Aorta (tissue), 5 donors: Measurements from ENCODE around the gene CAMSAP3. TPM values are rescaled to one million over a fixed set of nuclear protein-coding genes. Genes with fewer than 3 reads are reported as not detected.
A peak's percentile ranks its signal among the peaks of the same experiment; 100 is the strongest.

Source experiments
- ATAC-seq: fragments of 200-7000 bp; cut with Tn5 transposase; one replicate; pipeline ENCODE4 v1.9.1; 2022; ENCODE audit warnings: moderate library complexity; ENCODE audit not compliant: low FRiP score
- DNase-seq, 2 donors: peaks; one replicate each; pipeline ENCODE4 v3.0.0-alpha.2; 2020
- H3K27ac ChIP-seq, 2 donors: one replicate each; pipeline ENCODE4 v1.5.1; 2013; ENCODE audit warnings: low read length in 2 of 2, mild to moderate bottlenecking in 2 of 2, moderate library complexity in 2 of 2, control low read depth in 1 of 2, inconsistent platforms in 1 of 2, low read depth in 1 of 2
- H3K27me3 ChIP-seq, 2 donors: one replicate each; pipeline ENCODE4 v1.6.1; 2013; ENCODE audit warnings: control low read depth in 1 of 2, low read length in 1 of 2, mild to moderate bottlenecking in 1 of 2, moderate library complexity in 1 of 2; ENCODE audit not compliant: insufficient read depth in 2 of 2, control insufficient read depth in 1 of 2
- H3K36me3 ChIP-seq, 2 donors: one replicate each; pipeline ENCODE4 v1.6.1; 2013; ENCODE audit warnings: control low read depth in 1 of 2, low read length in 1 of 2, mild to moderate bottlenecking in 1 of 2; ENCODE audit not compliant: insufficient read depth in 2 of 2, control insufficient read depth in 1 of 2
- H3K4me1 ChIP-seq, 2 donors: one replicate each; pipeline ENCODE4 v1.6.1; 2013; ENCODE audit warnings: low read length in 2 of 2, control low read depth in 1 of 2, mild to moderate bottlenecking in 1 of 2, moderate library complexity in 1 of 2; ENCODE audit not compliant: insufficient read depth in 2 of 2, control insufficient read depth in 1 of 2
- H3K4me3 ChIP-seq, 2 donors: one replicate each; pipeline ENCODE4 v1.5.1; 2013; ENCODE audit warnings: low read length in 2 of 2, control low read depth in 1 of 2, mild to moderate bottlenecking in 1 of 2
- H3K9me3 ChIP-seq: one replicate; pipeline ENCODE4 v1.6.1; 2013; ENCODE audit warnings: mild to moderate bottlenecking, low read length; ENCODE audit not compliant: control insufficient read depth
- WGBS, 2 donors: extraction: QIAGEN DNeasy Blood & Tissue Kit; methylation state at CpG; one replicate each; pipeline ENCODE4 v1.1.7; 2013; 5-methylcytosine and 5-hydroxymethylcytosine counted together
- intact Hi-C, 2 donors: fragments of 100-400 bp; cut with DNase I; formaldehyde crosslinking; loops; one replicate each; pipeline versions ENCODE4 v1.14.2 to v1.15.0; 2022
- polyA plus RNA-seq, 2 donors: library from polyadenylated mRNA; stranded (reverse); fragments of 200-250 nt; gene quantifications; one replicate each; pipeline ENCODE4 v1.2.3, GENCODE V29; 2013
- total RNA-seq, 2 donors: library from RNA; stranded (reverse); fragmentation: NEBNext Ultra II Directional; extraction: Animal tissue kit (Norgen Biotek cat#: 25700); gene quantifications; one replicate each; pipeline ENCODE4 v1.2.1, GENCODE V29; 2021
- donor health status: healthy with polysubstance abuse.
- donor health status: Bipolar disorder and iron deficiency.
- donor health status: DM: no; HTN: no; CAD: no.
- donor health status: DM: no; HTN: no; CAD: no.
- donor health status: DM: yes; HTN: yes; CAD: no.

CAMSAP3 gene
- total and polyA plus RNA-seq, 4 donors, result 0.05 to 5.0 TPM; not detected in 2

DNA sequence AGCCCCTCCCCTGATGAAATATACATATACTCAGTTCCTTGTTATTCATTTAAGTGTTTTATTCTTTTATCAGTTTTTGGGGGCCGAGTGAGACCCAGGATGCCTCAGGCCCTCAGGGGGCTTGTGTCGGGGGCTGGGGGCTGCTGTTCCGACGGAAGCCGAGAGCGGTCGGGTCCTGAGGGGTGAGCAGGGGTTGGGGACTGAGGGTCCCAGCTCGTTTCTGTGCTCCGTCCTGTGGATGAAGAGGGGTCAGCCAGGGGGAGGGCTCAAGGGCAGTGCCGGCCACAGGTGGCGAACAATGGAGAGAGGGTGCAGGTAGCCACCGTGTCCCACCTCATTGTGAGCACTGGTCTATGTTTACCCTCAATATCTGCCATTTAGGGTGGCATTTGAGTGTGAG, 35.9 kb downstream of the CAMSAP3 start:
- no peaks in the 10 kb centered on the region for H3K9me3 ChIP-seq
- intact Hi-C loops, result no loop called here
- 88% methylated on average over 12 of the region's 12 CpGs for WGBS, 2 donors
- H3K4me3 ChIP-seq, result no peak overlapping the region
- H3K36me3 ChIP-seq, result no peaks in the 10 kb centered on the region
- DNase-seq (no peak), ATAC-seq (no peak)
- peaks cover 0 to 3% of the 10 kb centered on the region in 2 donors for H3K4me1 ChIP-seq
- H3K27ac ChIP-seq, result no peak overlapping the region
- no peaks in the 10 kb centered on the region for H3K27me3 ChIP-seq

GRCh38 chr19:7632340-7633203, 36.9 kb downstream of the CAMSAP3 start:
- 90 to 92% methylated on average over 40 of the region's 40 CpGs for WGBS, 2 donors
- no peak for ATAC-seq
- Histone ChIP-seq H3K36me3 (no peaks in the 10 kb centered on the region), H3K27me3 (no peaks in the 10 kb centered on the region), H3K4me3 (no peak overlapping the region), H3K9me3 (no peaks in the 10 kb centered on the region), H3K4me1 (peaks cover 0 to 3% of the 10 kb centered on the region in 2 donors), H3K27ac (no peak overlapping the region)
- no peak for DNase-seq
- intact Hi-C loops, result no loop called here

GRCh38 chr19:7633698-7634097, 38.0 kb downstream of the CAMSAP3 start, which contains the start of gene PCP2:
Gene PCP2, minus strand, starts transcription at chr19:7633719. Its CDS starts 262 bp downstream, at chr19:7633457.
- H3K4me3 ChIP-seq, result no peak within 1 kb of the TSS
- no peak within 1 kb of the TSS for H3K27ac ChIP-seq
- DNase-seq (no peak), ATAC-seq (no peak)
- intact Hi-C loops, result no loop called here
- H3K27me3 ChIP-seq, result no peaks in the 10 kb centered on the region
- no peaks in the 10 kb centered on the region for H3K9me3 ChIP-seq
- WGBS, 2 donors, result 40 to 66% methylated on average over 1 to 2 of the region's 2 CpGs
- H3K4me1 ChIP-seq, result peaks cover 0 to 3% of the 10 kb centered on the region in 2 donors
- no peaks in the 10 kb centered on the region for H3K36me3 ChIP-seq

DNA sequence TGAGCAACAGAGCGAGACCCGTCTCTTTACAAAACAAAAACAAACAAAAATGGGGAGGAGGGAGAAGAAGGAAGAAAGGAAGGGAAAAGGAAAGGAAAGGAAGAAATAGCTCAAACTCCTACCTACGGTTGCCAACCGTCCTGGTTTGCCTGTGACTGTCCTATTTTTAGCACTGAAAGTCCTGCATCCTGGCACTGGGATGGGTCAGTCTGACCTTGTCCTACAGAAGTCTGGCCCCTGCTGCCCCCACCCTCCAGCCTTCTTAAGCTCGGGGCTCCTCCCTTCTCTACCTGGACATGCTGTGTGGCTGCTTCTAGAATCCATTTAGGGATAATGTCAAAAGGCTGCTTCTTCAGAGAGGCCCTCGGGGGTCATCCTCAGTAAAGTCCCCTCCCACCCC, 40.0 kb downstream of the CAMSAP3 start:
- ATAC-seq (no peak), DNase-seq (no peak)
- 43 to 46% methylated on average over 6 of the region's 6 CpGs for WGBS, 2 donors
- H3K27me3 ChIP-seq, result no peaks in the 10 kb centered on the region
- no peak overlapping the region for H3K4me3 ChIP-seq
- H3K9me3 ChIP-seq, result no peaks in the 10 kb centered on the region
- no peaks in the 10 kb centered on the region for H3K36me3 ChIP-seq
- H3K27ac ChIP-seq, result no peak overlapping the region
- intact Hi-C loops, result no loop called here
- no peaks in the 10 kb centered on the region for H3K4me1 ChIP-seq

GRCh38 chr19:7636317-7636690, 40.6 kb downstream of the CAMSAP3 start:
- ATAC-seq, result no peak
- no peak for DNase-seq
- intact Hi-C loops, result no loop called here
- Histone ChIP-seq H3K36me3 (no peaks in the 10 kb centered on the region), H3K4me3 (no peak overlapping the region), H3K9me3 (no peaks in the 10 kb centered on the region), H3K27ac (no peak overlapping the region), H3K27me3 (no peaks in the 10 kb centered on the region), H3K4me1 (no peaks in the 10 kb centered on the region)
- 60 to 62% methylated on average over 16 of the region's 16 CpGs for WGBS, 2 donors

- peak; percentile 67 for ATAC-seq
- H3K4me3 ChIP-seq, result no peak within 1 kb of the TSS
- WGBS, 2 donors, result 8 to 9% methylated on average over 52 to 61 of the region's 61 CpGs
- intact Hi-C loops, result no loop called here
- H3K9me3 ChIP-seq, result no peaks in the 10 kb centered on the region
- H3K4me1 ChIP-seq, result no peaks in the 10 kb centered on the region
- no peak within 1 kb of the TSS for H3K27ac ChIP-seq
- peak; percentile 77 to 86 for DNase-seq
- H3K36me3 ChIP-seq, result no peaks in the 10 kb centered on the region
- no peaks in the 10 kb centered on the region for H3K27me3 ChIP-seq
These were observed 41.2 kb downstream of the CAMSAP3 start, which contains the start of gene STXBP2 for GRCh38 chr19:7636691-7637373. Gene STXBP2, plus strand, starts transcription at chr19:7637110. Its CDS starts 40 bp downstream, at chr19:7637150.

- H3K4me3 ChIP-seq, result no peak overlapping the region
- no peaks in the 10 kb centered on the region for H3K36me3 ChIP-seq
- no peaks in the 10 kb centered on the region for H3K27me3 ChIP-seq
- DNase-seq, result peak in 1 of 2 donors; percentile 73
- no peaks in the 10 kb centered on the region for H3K9me3 ChIP-seq
- ATAC-seq, result no peak
- H3K27ac ChIP-seq, result no peak overlapping the region
- intact Hi-C loops, result no loop called here
- WGBS, 2 donors, result 40 to 44% methylated on average over 25 to 30 of the region's 30 CpGs
- H3K4me1 ChIP-seq, result no peaks in the 10 kb centered on the region
These were observed 42.0 kb downstream of the CAMSAP3 start for GRCh38 chr19:7637374-7638256.

GRCh38 chr19:7638802-7639465, 43.3 kb downstream of the CAMSAP3 start:
- DNase-seq (no peak), ATAC-seq (no peak)
- intact Hi-C loops, result no loop called here
- no peaks in the 10 kb centered on the region for H3K27me3 ChIP-seq
- H3K36me3 ChIP-seq, result no peaks in the 10 kb centered on the region
- no peaks in the 10 kb centered on the region for H3K9me3 ChIP-seq
- no peak overlapping the region for H3K27ac ChIP-seq
- no peak overlapping the region for H3K4me3 ChIP-seq
- 60 to 70% methylated on average over 12 of the region's 12 CpGs for WGBS, 2 donors
- H3K4me1 ChIP-seq, result no peaks in the 10 kb centered on the region
